Gastroesophageal sphincter (tissue), 4 donors: ENCODE data around the gene ADGRF1. TPM values are rescaled to one million over a fixed set of nuclear protein-coding genes. Genes with fewer than 3 reads are reported as not detected.
"Not testable (repeated sequence)": the region's sequence is repeated elsewhere in the genome, so short reads cannot be mapped to it uniquely, and the experiment has no call there.

Experiments
- ATAC-seq: fragments of 150-250 bp; one replicate; pipeline ENCODE4 v1.9.1; 2016; ENCODE audit warnings: mild to moderate bottlenecking, moderate library complexity
- H3K27ac ChIP-seq, 4 donors: fragments of 200-600 bp; sonication (generic) in 3 of 4; 1 replicate in 3 of 4; 2 replicates in 1 of 4; pipeline ENCODE4 v1.5.1; 2016 to 2019
- H3K27me3 ChIP-seq: fragments of 200-600 bp; sonication (generic); one replicate; pipeline ENCODE4 v1.5.1; 2019
- H3K36me3 ChIP-seq, 2 donors: fragments of 200-600 bp; sonication (generic); one replicate each; pipeline ENCODE4 v1.5.1; 2019; ENCODE audit warnings: control low read depth in 1 of 2
- H3K4me1 ChIP-seq, 3 donors: fragments of 200-600 bp; sonication (generic); 1 replicate in 2 of 3; 2 replicates in 1 of 3; pipeline ENCODE4 v1.5.1; 2016 to 2019; ENCODE audit warnings: control low read depth in 2 of 3
- H3K4me3 ChIP-seq, 2 donors: fragments of 200-600 bp; sonication (generic); one replicate each; pipeline ENCODE4 v1.5.1; 2019; ENCODE audit warnings: mild to moderate bottlenecking in 1 of 2, moderate library complexity in 1 of 2
- H3K9me3 ChIP-seq, 3 donors: fragments of 200-600 bp; sonication (generic); one replicate each; pipeline ENCODE4 v1.5.1; 2017 to 2019; ENCODE audit warnings: control low read depth in 2 of 3
- EP300 ChIP-seq: sonication (generic); formaldehyde crosslinking; IDR thresholded peaks from one replicate; pipeline ENCODE4 v1.6.1; 2017; ENCODE audit warnings: antibody characterized with exemption, mild to moderate bottlenecking
- POLR2A ChIP-seq, 2 donors: fragments of 450-650 bp; IDR thresholded peaks; one replicate each; pipeline ENCODE4 v1.6.1; 2017; ENCODE audit warnings: antibody characterized with exemption in 2 of 2, mild to moderate bottlenecking in 2 of 2, moderate library complexity in 1 of 2
- POLR2AphosphoS5 ChIP-seq: sonication (generic); formaldehyde crosslinking; IDR thresholded peaks from one replicate; pipeline ENCODE4 v1.6.1; 2017; ENCODE audit warnings: antibody characterized with exemption
- WGBS, 2 donors: methylation state at CpG; one replicate each; pipeline ENCODE4 v1.1.5; 2018; ENCODE audit warnings: low coverage in 1 of 2; 5-methylcytosine and 5-hydroxymethylcytosine counted together
- total RNA-seq, 4 donors: library from RNA; depleted of rRNA; stranded (reverse); fragments of >200 nt; gene quantifications; one replicate each; pipeline ENCODE4 v1.1.0, GENCODE V29; 2016
- TF ChIP-seq, protein P1 (sequence below), 4 experiments: fragments of 200-600 bp in 2 of 4; fragments of 450-650 bp in 2 of 4; sonication (generic) in 1 of 4; IDR thresholded peaks; one replicate each; pipeline ENCODE4 v1.5.1; 2017 to 2019; ENCODE audit warnings: antibody characterized with exemption in 4 of 4, mild to moderate bottlenecking in 2 of 4, moderate library complexity in 2 of 4

Gene ADGRF1
- total RNA-seq, 4 donors from 2014 or later = 1.8 TPM; not detected in 3

DNA sequence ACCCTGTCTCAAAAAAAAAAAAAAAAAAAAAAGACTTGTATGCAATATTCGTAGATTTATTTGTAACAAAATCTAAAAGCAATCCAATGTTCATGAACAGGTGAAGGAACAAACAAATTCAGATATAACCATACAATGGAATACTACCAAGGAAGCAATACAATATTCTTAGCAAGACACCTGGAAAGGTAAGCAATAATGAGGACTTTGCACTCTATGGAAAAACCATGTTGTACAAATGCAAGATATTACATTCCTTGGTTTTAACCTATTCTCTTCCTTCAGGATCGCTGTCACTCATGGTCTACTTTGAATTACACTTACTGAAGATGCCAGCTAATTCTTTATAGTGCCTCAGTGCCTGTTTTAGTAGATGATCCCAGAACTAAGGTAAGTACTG is 14.7 kb upstream of the ADGRF1 start:
- H3K27ac ChIP-seq = no peak overlapping the region
- no peaks in the 10 kb centered on the region for H3K36me3 ChIP-seq
- peaks cover 0 to 7% (median 6%) of the 10 kb centered on the region in 3 donors for H3K4me1 ChIP-seq
- H3K27me3 ChIP-seq = no peaks in the 10 kb centered on the region
- TF ChIP-seq POLR2A (IDR thresholded peaks at IDR 0.05) (no peak), POLR2AphosphoS5 (no peak), EP300 (no peak)
- TF ChIP-seq, protein P1, sequence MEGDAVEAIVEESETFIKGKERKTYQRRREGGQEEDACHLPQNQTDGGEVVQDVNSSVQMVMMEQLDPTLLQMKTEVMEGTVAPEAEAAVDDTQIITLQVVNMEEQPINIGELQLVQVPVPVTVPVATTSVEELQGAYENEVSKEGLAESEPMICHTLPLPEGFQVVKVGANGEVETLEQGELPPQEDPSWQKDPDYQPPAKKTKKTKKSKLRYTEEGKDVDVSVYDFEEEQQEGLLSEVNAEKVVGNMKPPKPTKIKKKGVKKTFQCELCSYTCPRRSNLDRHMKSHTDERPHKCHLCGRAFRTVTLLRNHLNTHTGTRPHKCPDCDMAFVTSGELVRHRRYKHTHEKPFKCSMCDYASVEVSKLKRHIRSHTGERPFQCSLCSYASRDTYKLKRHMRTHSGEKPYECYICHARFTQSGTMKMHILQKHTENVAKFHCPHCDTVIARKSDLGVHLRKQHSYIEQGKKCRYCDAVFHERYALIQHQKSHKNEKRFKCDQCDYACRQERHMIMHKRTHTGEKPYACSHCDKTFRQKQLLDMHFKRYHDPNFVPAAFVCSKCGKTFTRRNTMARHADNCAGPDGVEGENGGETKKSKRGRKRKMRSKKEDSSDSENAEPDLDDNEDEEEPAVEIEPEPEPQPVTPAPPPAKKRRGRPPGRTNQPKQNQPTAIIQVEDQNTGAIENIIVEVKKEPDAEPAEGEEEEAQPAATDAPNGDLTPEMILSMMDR (IDR thresholded peaks at IDR 0.05) = no peak
- 91 to 100% methylated on average over 1 to 2 of the region's 2 CpGs for WGBS, 2 donors
- H3K9me3 ChIP-seq = no peaks in the 10 kb centered on the region
- no peak overlapping the region for H3K4me3 ChIP-seq
- no peak for ATAC-seq

DNA sequence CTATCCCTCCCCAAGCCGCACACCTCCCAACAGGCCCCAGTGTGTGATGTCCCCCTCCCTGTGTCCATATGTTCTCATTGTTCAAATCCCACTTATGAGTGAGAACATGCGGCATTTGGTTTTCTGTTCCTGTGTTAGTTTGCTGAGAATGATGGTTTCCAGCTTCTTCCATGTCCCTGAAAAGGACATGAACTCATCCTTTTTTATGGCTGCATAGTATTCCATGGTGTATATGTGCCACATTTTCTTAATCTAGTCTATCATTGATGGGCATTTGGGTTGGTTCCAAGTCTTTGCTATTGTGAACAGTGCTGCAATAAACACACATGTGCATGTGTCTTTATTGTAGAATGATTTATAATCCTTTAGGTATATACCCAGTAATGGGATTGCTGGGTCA is 12.2 kb upstream of the ADGRF1 start:
- WGBS, 2 donors = 93 to 100% methylated on average over 2 of the region's 2 CpGs
- H3K4me1 ChIP-seq, ATAC-seq, H3K9me3 ChIP-seq, H3K27me3 ChIP-seq, H3K36me3 ChIP-seq, H3K27ac ChIP-seq, H3K4me3 ChIP-seq: not testable (repeated sequence)

DNA sequence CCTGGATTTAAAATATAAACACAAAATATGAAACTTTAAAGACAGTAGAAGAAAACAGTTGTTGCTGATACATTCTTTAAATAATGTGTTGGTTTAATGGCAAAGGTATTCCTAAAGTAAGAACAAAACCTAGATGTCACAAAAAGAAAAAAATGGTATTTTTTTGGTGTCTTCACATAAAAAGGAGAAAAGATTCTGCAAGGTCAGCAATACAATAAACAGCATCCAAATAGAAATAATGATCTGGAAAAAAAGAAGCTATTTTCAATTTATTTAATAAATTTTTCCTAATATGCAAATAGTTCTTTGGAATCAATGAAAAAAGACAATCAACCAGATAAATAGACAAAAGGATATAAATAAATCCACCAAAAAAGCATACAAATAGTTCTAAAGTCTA is 6.5 kb upstream of the ADGRF1 start:
- TF ChIP-seq POLR2A (IDR thresholded peaks at IDR 0.05) (no peak), POLR2AphosphoS5 (no peak), EP300 (no peak)
- TF ChIP-seq, protein P1 (IDR thresholded peaks at IDR 0.05) = no peak
- Histone ChIP-seq H3K27ac (no peak overlapping the region), H3K4me3 (no peak overlapping the region), H3K4me1 (peaks cover 0 to 12% (median 4%) of the 10 kb centered on the region in 3 donors), H3K9me3 (no peaks in the 10 kb centered on the region), H3K36me3 (no peaks in the 10 kb centered on the region), H3K27me3 (no peaks in the 10 kb centered on the region)
- ATAC-seq = no peak

DNA sequence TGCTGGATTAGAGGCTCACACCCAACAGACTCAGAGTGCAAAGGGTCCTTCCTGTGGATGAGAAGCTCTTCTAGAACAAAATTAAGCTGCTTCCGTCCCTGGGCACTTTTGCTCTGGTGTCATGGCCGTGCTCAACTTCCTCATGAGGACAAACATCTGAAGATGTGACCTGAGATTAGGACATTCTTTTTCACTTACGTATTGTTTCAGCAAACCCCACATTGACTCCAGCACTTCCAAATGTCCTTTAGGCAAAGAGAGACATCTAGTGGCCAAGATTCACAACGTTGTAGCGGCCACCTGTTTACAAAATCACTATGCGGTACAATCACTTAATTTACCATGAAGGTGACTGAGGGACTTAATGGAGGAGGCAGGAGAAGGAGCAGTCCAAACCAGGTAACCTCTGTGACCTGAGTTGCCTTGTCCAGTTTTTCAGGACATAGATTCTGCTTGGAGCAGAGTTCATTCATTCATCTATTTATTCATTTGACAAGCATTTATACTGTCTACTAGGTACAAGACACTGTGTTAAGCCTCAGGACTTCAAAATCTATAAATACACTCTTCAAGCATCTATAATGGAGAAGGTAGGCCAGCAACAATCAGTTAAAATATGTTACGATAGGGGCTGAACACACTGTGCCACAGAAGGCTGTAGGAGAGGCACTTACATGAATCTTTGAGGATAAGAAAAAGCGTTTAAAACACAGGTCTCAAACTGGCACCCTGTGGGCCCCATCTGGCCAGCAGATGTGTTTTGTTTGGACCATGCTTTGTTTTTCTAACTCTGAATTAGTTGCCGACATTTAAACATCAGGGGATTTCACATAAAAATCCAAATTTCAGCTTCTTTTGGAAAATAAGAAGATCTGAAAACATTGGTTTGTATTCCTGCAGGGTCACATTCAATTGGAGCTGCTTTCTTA is 5.6 kb upstream of the ADGRF1 start:
- Histone ChIP-seq H3K27ac (no peak overlapping the region), H3K9me3 (no peaks in the 10 kb centered on the region), H3K27me3 (no peaks in the 10 kb centered on the region), H3K4me3 (no peak overlapping the region), H3K36me3 (no peaks in the 10 kb centered on the region), H3K4me1 (peaks cover 0 to 12% (median 4%) of the 10 kb centered on the region in 3 donors)
- WGBS, 2 donors = 16 to 21% methylated on average over 9 of the region's 9 CpGs
- peak; percentile 88 for ATAC-seq
- TF ChIP-seq, protein P1 (IDR thresholded peaks at IDR 0.05) = peak; percentile 36 to 81 (median 68)
- TF ChIP-seq EP300 (no peak), POLR2A (IDR thresholded peaks at IDR 0.05) (no peak), POLR2AphosphoS5 (peak; percentile 54)

DNA sequence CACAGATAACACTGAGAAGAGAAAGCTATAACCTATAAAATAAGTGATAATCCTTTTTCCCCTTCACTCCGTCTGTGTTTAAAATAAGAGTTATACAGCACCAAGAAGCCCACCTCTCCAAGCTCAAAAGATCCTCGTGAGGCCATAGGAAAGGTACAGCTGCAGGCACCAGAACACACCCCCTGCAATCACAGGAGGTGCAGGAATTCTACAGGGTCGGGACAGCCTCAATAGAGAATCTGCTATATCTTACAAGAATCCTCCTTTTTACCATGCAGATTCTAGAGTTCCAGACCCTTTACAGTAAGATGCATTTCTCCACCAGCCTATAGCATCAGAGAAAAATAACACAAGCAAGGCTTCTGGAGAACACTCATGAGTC is 5.0 kb upstream of the ADGRF1 start:
- Histone ChIP-seq H3K4me1 (peaks cover 0 to 12% (median 4%) of the 10 kb centered on the region in 3 donors), H3K9me3 (no peaks in the 10 kb centered on the region), H3K4me3 (no peak overlapping the region), H3K36me3 (no peaks in the 10 kb centered on the region), H3K27ac (no peak overlapping the region), H3K27me3 (no peaks in the 10 kb centered on the region)
- ATAC-seq = no peak
- 69 to 89% methylated on average over 1 to 3 of the region's 3 CpGs for WGBS, 2 donors
- no peak for TF ChIP-seq POLR2A (IDR thresholded peaks at IDR 0.05)
- TF ChIP-seq, protein P1 (IDR thresholded peaks at IDR 0.05) = no peak
- no peak for TF ChIP-seq EP300
- TF ChIP-seq POLR2AphosphoS5 = no peak
